Measurements from ENCODE around the gene ZFP28. TPM values are rescaled to one million over a fixed set of nuclear protein-coding genes. Genes with fewer than 3 reads are reported as not detected.
A peak's percentile ranks its signal among the peaks of the same experiment; 100 is the strongest.

ZFP28 gene
- polyA plus RNA-seq, 1 donor (not counting 4 experiments of a cell fraction or from before 2014, with no cell fraction given) = 6.9 TPM

DNA sequence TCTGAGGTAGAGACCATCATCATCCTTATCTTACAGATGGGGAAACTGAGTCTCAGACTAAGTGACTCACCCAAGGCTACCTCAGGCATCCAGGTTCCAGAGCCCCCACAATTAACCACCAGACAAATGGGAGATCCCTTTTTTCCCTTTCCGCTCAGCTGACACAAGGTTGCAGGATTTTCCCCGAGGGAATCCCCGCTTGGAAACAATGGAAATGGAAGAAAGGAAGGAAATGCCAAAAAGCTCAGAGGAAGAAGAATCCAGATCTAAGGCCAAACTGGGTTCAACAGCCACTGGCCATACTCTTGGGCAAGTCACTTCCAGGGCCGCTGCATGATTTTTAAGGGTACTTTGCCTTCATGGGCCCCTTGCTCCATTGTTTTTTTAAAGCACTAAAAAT is 57.9 kb downstream of the ZFP28 start:
- FAIRE-seq (no peak), DNase-seq (ENCODE audit: low read depth, low spot score) (no peak)
- dilution Hi-C loops (cut with MboI; ENCODE audit: extremely low pct_ligation_motif_present, low sequenced_read_pairs) = no loop called here
- Histone ChIP-seq H3K4me3 (ENCODE audit: control insufficient read depth in 2 of 3, extremely low read depth in 1 of 3, insufficient read depth in 2 of 3, low read depth in 1 of 3, low read length in 3 of 3) (peak overlapping the region in 1 of 3 experiments; percentile 14), H3K9me3 (ENCODE audit: control insufficient read depth, low read depth, low read length) (peaks cover 2% of the 10 kb centered on the region), H3K27me3 (ENCODE audit: control insufficient read depth, extremely low read depth, insufficient read depth, low read length) (no peaks in the 10 kb centered on the region), H3K4me2 (ENCODE audit: control insufficient read depth, extremely low read depth, insufficient read depth, low read depth, low read length) (no peak overlapping the region), H3K9me1 (ENCODE audit: control insufficient read depth, extremely low read depth, insufficient read depth, low read length) (no peaks in the 10 kb centered on the region), H3K36me3 (ENCODE audit: control insufficient read depth in 2 of 2, extremely low read depth in 1 of 2, insufficient read depth in 2 of 2, low read length in 2 of 2) (peaks cover 0 to 4% of the 10 kb centered on the region in 2 experiments), H3K27ac (ENCODE audit: control insufficient read depth, insufficient read depth, low read length) (no peak overlapping the region), H2AFZ (ENCODE audit: control insufficient read depth, low read length) (no peak overlapping the region), H3K9ac (ENCODE audit: control insufficient read depth, extremely low read depth, insufficient read depth, low read length) (no peak overlapping the region), H3K79me2 (ENCODE audit: control insufficient read depth, insufficient read depth, low read length) (peaks cover 41% of the 10 kb centered on the region), H4K20me1 (ENCODE audit: control insufficient read depth, extremely low read depth, insufficient read depth, low read length) (no peaks in the 10 kb centered on the region), H3K4me1 (ENCODE audit: control insufficient read depth, extremely low read depth, insufficient read depth, low read length) (peaks cover 4% of the 10 kb centered on the region)
- TF ChIP-seq EZH2 (IDR thresholded peaks at IDR 0.05; ENCODE audit: low read length) (no peak), CTCF (optimal IDR thresholded peaks at IDR 0.05 in 1 of 3, IDR thresholded peaks at IDR 0.05 in 1 of 3, conservative IDR thresholded peaks at IDR 0.05 in 1 of 3; ENCODE audit: extremely low read depth in 1 of 3, insufficient read depth in 2 of 3, low read length in 3 of 3) (no peak)

- no peak overlapping the region for H3K4me3 ChIP-seq (ENCODE audit: control insufficient read depth in 2 of 3, extremely low read depth in 1 of 3, insufficient read depth in 2 of 3, low read depth in 1 of 3, low read length in 3 of 3)
- no peaks in the 10 kb centered on the region for H3K9me1 ChIP-seq (ENCODE audit: control insufficient read depth, extremely low read depth, insufficient read depth, low read length)
- peaks cover 2% of the 10 kb centered on the region for H3K9me3 ChIP-seq (ENCODE audit: control insufficient read depth, low read depth, low read length)
- no peak overlapping the region for H3K4me2 ChIP-seq (ENCODE audit: control insufficient read depth, extremely low read depth, insufficient read depth, low read depth, low read length)
- dilution Hi-C loops (cut with MboI; ENCODE audit: extremely low pct_ligation_motif_present, low sequenced_read_pairs) = no loop called here
- FAIRE-seq (no peak), DNase-seq (ENCODE audit: low read depth, low spot score) (no peak)
- H3K4me1 ChIP-seq (ENCODE audit: control insufficient read depth, extremely low read depth, insufficient read depth, low read length) = peaks cover 4% of the 10 kb centered on the region
- no peak overlapping the region for H2AFZ ChIP-seq (ENCODE audit: control insufficient read depth, low read length)
- no peaks in the 10 kb centered on the region for H4K20me1 ChIP-seq (ENCODE audit: control insufficient read depth, extremely low read depth, insufficient read depth, low read length)
- peaks cover 47% of the 10 kb centered on the region for H3K79me2 ChIP-seq (ENCODE audit: control insufficient read depth, insufficient read depth, low read length)
- no peak overlapping the region for H3K27ac ChIP-seq (ENCODE audit: control insufficient read depth, insufficient read depth, low read length)
- H3K27me3 ChIP-seq (ENCODE audit: control insufficient read depth, extremely low read depth, insufficient read depth, low read length) = no peaks in the 10 kb centered on the region
- no peak overlapping the region for H3K9ac ChIP-seq (ENCODE audit: control insufficient read depth, extremely low read depth, insufficient read depth, low read length)
- TF ChIP-seq CTCF (optimal IDR thresholded peaks at IDR 0.05 in 1 of 3, IDR thresholded peaks at IDR 0.05 in 1 of 3, conservative IDR thresholded peaks at IDR 0.05 in 1 of 3; ENCODE audit: extremely low read depth in 1 of 3, insufficient read depth in 2 of 3, low read length in 3 of 3) = no peak
- TF ChIP-seq EZH2 (IDR thresholded peaks at IDR 0.05; ENCODE audit: low read length) = no peak
- peaks cover 0 to 4% of the 10 kb centered on the region in 2 experiments for H3K36me3 ChIP-seq (ENCODE audit: control insufficient read depth in 2 of 2, extremely low read depth in 1 of 2, insufficient read depth in 2 of 2, low read length in 2 of 2)
Observed at GRCh38 chr19:56597696-56598095, 58.9 kb downstream of the ZFP28 start.

All from keratinocyte (primary cell).